AG04450 (cell line): ENCODE data around the gene TAS2R1. TPM values are rescaled to one million over a fixed set of nuclear protein-coding genes. Genes with fewer than 3 reads are reported as not detected.

Experiments used
- CTCF ChIA-PET: fragments of 300-600, 350-600 bp; formaldehyde crosslinking; extraction: SDS; loops from one replicate; lab custom pipeline; 2022; ENCODE audit warnings: antibody characterized with exemption, inconsistent platforms; lab: Charles Lee
- POLR2A ChIA-PET: fragments of 350-600 bp; formaldehyde crosslinking; extraction: SDS; loops from one replicate; lab custom pipeline; 2021; ENCODE audit warnings: antibody characterized with exemption, inconsistent platforms; lab: Yijun Ruan, JAX
- DNase-seq: peaks from one replicate; pipeline ENCODE4 v3.0.0-alpha.2; 2011; ENCODE audit warnings: low read depth, low spot score
- H3K27ac ChIP-seq: one replicate; pipeline ENCODE4 v1.5.1; 2012; ENCODE audit warnings: low read depth, low read length, control low read depth
- H3K27me3 ChIP-seq: one replicate; pipeline ENCODE4 v1.6.0; 2012; ENCODE audit warnings: low read length; ENCODE audit not compliant: control insufficient read depth, insufficient read depth
- H3K4me3 ChIP-seq: 2 replicates; pipeline ENCODE4 v1.5.1; 2011; ENCODE audit warnings: mild to moderate bottlenecking, low read depth, low read length, control low read depth
- H3K9me3 ChIP-seq: 2 replicates; pipeline ENCODE4 v1.5.1; 2012; ENCODE audit warnings: low read length; ENCODE audit not compliant: control insufficient read depth, insufficient read depth
- polyA plus RNA-seq: library from polyadenylated mRNA; depleted of rRNA; stranded (reverse); fragments of >200 nt; gene quantifications from 2 replicates; pipeline ENCODE4 v1.2.3, GENCODE V29; 2011; rRNA removed
- TF ChIP-seq, protein P1 (sequence below): IDR thresholded peaks from 2 replicates; pipeline ENCODE4 v1.5.1; 2011; ENCODE audit warnings: low read depth, low read length, control low read depth, inconsistent platforms

TAS2R1 gene
- polyA plus RNA-seq, 1 experiment: 0.14 TPM

DNA sequence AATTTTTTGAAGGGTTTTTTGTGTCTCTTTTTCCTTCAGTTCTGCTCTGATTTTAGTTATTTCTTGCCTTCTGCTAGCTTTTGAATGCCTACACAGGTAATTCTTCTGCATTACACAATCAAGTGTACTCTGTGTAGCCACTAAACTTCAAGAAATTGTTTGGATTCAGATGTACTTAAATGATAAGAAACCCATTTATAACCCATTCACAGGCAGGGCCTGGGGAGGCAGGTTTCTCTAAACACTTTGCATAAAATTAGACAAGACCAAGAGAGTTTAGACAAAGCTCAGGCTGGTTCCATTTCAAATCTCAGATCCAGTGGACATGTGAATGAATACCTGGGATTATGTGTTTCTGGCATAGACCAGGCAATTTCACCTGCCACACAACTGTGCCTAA lies 43.0 kb downstream of the TAS2R1 start:
- Histone ChIP-seq H3K9me3 (no peaks in the 10 kb centered on the region), H3K27me3 (no peaks in the 10 kb centered on the region), H3K27ac (no peak overlapping the region), H3K4me3 (no peak overlapping the region)
- TF ChIP-seq, protein P1, sequence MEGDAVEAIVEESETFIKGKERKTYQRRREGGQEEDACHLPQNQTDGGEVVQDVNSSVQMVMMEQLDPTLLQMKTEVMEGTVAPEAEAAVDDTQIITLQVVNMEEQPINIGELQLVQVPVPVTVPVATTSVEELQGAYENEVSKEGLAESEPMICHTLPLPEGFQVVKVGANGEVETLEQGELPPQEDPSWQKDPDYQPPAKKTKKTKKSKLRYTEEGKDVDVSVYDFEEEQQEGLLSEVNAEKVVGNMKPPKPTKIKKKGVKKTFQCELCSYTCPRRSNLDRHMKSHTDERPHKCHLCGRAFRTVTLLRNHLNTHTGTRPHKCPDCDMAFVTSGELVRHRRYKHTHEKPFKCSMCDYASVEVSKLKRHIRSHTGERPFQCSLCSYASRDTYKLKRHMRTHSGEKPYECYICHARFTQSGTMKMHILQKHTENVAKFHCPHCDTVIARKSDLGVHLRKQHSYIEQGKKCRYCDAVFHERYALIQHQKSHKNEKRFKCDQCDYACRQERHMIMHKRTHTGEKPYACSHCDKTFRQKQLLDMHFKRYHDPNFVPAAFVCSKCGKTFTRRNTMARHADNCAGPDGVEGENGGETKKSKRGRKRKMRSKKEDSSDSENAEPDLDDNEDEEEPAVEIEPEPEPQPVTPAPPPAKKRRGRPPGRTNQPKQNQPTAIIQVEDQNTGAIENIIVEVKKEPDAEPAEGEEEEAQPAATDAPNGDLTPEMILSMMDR: no peak
- CTCF ChIA-PET: no interaction called here
- POLR2A ChIA-PET: no interaction called here
- no peak for DNase-seq

DNA sequence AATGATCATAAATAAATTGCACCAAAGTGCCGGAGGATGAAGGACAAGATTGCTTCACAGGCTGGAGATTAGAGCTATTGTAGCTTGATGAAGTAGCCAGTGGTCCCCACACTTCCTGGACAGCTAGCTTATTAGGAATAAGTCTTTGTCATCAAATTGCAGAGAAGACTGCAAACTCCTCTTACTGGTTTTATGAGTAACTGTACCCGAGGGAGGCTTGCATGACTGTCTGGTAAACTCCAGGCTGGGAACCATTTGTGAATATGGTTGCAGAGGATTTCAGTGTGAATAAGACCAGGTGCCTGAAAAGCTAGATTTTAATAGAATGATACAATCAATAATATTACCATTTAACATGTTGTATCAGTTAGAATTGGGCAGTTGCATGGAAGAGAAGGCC lies 47.7 kb downstream of the TAS2R1 start:
- TF ChIP-seq, protein P1: no peak
- ChIA-PET POLR2A (no interaction called here), CTCF (interaction anchor here (1.4 kb wide), 1 partner anchor 39 kb away, joined by 4 read pairs; no protein-coding TSS in a partner anchor)
- no peak for DNase-seq
- H3K9me3 ChIP-seq: peaks cover 3% of the 10 kb centered on the region; the same call in 1 of the 2 replicates
- H3K27me3 ChIP-seq: no peaks in the 10 kb centered on the region
- no peak overlapping the region for H3K27ac ChIP-seq
- H3K4me3 ChIP-seq: no peak overlapping the region

Other genes with a start within 250 kb of the TAS2R1 start
- 28.0 and 31.8 TPM in 2 replicates for gene SEMA5A, start 84.3 kb downstream of the TAS2R1 start, polyA plus RNA-seq